T-helper 2 cell treated with Interferon-gamma antibody and Interleukin-4, amounts not matched to agents 100 ng/mL and 5 ng/mL, for 36 hours (primary cell): ENCODE results near the gene MAD2L2. TPM values are rescaled to one million over a fixed set of nuclear protein-coding genes. Genes with fewer than 3 reads are reported as not detected.

Experiments
- intact Hi-C: fragments of 100-400 bp; cut with micrococcal nuclease; formaldehyde crosslinking; loops from one replicate; pipeline ENCODE4 v1.15.1; 2023
- total RNA-seq: library from RNA; stranded (reverse); gene quantifications from 2 replicates; pipeline ENCODE4 v1.2.3, GENCODE V29; 2022

MAD2L2 gene
- total RNA-seq, 1 donor from 2014 or later, result 60.2 TPM

GRCh38 chr1:11684070-11684469 is 3.1 kb upstream of the MAD2L2 start:
- intact Hi-C loops, result loop anchor here (5.0 kb wide), 1 partner anchor 33 kb away; no protein-coding TSS in a partner anchor

GRCh38 chr1:11682799-11683198 is 1.9 kb upstream of the MAD2L2 start:
- intact Hi-C loops, result loop anchor here (5.0 kb wide), 1 partner anchor 35 kb away; no protein-coding TSS in a partner anchor

- intact Hi-C loops, result loop anchor here (5.0 kb wide), 1 partner anchor 35 kb away; no protein-coding TSS in a partner anchor
These were observed 1.4 kb upstream of the MAD2L2 start for GRCh38 chr1:11682287-11682771.

DNA sequence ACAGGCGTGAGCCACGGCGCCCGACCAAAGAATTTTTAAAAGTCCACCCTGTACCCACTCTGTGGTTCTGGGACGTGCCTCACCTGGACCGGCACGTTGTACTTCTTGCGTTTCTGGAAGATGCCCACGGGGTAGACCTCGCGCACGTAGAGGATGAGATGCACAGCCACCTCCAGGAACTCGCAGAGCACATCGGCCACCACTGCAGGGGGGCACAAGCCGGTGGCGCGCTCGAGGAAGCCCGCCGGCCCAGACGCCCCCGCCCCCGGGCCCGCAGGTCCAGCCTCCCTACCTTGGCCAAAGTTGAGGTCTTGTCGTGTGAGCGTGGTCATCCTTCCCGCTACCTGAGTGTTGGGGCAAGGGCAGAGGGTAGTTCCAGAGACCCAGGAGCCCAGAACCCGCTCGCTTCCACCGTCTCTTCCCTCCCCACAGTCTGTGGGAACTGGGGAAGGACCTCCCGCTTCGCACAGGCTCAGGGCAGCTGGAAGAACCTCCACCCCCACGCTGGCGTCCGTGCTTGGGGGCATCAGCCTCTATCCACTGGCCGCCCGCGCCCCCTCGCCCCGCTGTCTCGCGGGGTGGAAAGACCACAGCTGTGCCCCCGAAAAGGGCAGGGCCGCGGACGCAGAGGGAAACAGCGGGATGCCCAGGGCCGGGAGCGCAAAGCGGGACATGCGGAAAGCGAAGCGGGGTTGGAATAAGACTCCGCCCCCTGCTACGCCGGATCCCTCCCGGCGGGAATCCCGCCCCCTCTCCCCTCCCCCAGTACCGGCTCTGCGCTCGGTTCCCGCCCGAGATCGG is 478 bp downstream of the MAD2L2 start:
- intact Hi-C loops, result loop anchor here (1.0 to 5.0 kb wide), 5 partner anchors 16 to 123 kb away; partner anchors contain the start of genes AGTRAP, FBXO2, FBXO44 and FBXO6

GRCh38 chr1:11678442-11678841 is 2.5 kb downstream of the MAD2L2 start:
- intact Hi-C loops, result no loop called here

DNA sequence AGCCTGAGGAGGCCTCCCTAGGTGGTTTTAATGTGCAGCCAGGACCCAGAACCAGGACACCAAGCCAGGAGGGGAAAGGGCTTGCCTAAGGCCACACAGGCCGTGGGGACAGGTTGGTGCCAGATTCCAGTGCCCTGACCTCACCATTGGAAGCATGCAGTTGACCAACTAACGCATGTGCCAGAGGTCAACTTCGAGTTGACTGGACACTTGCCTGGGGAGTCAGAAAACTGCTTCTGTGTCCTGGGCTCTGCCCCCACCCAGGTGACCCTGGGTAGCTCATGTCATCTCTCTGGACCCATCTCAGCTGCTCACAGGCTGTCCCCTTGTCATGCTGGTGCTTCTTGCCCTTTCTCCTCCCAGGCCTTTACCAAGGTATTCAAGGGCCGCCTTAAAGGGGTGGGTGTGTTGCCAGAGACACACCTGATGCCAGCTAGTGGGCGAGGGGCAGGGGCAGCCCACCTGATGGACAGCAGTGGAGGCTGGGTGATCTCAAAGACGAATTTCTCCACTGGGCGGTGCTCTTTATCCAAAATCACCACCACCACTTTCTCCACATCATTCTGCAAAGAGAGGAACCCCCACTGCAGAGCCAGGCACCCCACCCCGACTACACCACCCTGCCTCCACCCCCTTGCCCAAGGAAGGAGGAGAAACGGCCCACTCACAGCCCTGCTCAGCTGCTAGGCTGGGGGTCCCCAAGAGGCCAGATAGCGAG is 4.4 kb downstream of the MAD2L2 start:
- intact Hi-C loops, result no loop called here

DNA sequence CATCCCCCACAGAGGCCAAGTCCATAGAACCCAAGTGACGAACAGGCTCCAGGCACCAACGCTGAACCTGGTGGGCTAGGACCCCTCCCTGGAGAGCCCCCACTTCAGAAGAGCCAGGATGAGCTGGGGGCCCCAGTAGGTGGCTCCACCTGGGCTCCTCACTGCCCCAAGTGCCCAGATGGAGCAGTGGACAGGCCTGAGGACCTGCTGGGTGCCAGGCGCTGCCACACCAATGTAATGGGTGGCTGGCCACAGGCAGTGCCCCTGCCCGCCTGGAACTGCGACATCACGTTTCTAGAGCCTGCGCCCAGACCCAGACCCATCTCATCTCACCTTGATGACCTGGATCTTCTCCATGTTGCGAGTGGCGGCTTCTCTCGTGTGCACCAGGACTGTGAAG is 5.6 kb downstream of the MAD2L2 start:
- intact Hi-C loops, result no loop called here

DNA sequence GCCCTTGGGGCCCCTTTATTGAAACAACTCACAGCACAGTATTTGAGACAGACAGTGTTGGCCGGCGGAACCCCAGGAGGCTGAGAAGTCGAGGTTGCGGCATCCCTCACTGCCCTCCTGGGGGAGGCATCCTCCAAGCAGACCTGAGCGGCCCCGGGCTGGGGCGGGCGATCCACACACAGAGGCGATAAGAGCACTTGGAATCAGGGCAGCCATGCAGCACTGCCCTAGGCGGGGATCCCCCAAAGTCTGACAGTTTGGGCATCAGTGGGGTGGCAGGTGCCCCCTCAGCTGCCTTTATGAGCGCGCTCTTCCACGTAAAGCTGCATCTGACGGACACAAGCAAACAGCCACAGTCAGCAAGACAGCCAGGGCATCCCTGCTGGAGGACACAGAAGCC is 6.5 kb downstream of the MAD2L2 start:
- intact Hi-C loops, result no loop called here

DNA sequence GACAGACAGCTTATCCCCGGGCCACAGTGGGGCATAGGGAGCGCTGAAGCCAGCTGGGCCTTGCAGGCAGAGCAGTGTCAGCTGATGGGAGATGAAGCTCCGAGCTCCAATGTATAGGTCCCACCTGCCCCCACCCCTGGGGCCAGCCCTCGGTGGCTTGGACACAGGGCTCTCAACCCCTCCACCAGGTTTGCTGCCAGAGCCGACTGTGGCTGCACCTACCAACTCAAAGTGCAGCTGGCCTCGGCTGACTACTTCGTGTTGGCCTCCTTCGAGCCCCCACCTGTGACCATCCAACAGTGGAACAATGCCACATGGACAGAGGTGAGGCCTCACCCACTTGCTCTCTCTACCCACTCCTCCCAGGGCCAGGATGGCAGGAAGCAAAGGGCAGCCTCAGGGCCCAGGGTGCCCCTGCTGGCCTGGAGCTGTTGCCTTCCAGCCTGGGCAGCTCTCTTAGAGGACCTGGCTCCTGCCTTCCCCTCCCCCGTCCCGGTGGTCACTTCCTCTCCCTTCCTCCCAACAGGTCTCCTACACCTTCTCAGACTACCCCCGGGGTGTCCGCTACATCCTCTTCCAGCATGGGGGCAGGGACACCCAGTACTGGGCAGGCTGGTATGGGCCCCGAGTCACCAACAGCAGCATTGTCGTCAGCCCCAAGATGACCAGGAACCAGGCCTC is 7.7 kb downstream of the MAD2L2 start:
- intact Hi-C loops, result no loop called here

GRCh38 chr1:11671544-11672286 is 9.2 kb downstream of the MAD2L2 start:
- intact Hi-C loops, result no loop called here

- intact Hi-C loops, result no loop called here
These were observed 9.8 kb downstream of the MAD2L2 start for GRCh38 chr1:11671205-11671543.

- intact Hi-C loops, result no loop called here
These were observed 10.2 kb downstream of the MAD2L2 start for GRCh38 chr1:11670747-11671146.

DNA sequence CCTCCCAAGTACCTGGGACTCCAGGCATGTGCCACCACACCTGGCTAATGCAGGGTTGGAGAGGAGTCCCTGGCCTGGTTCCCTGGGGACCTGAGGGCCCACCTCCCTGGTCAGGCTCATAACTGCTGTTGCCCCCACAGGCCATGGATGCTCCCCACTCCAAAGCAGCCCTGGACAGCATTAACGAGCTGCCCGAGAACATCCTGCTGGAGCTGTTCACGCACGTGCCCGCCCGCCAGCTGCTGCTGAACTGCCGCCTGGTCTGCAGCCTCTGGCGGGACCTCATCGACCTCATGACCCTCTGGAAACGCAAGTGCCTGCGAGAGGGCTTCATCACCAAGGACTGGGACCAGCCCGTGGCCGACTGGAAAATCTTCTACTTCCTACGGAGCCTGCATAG is 12.4 kb downstream of the MAD2L2 start:
- intact Hi-C loops, result no loop called here

- intact Hi-C loops, result loop anchor here (1.0 kb wide), 3 partner anchors 14 to 55 kb away; partner anchors contain the start of gene MAD2L2
These were observed 16.4 kb downstream of the MAD2L2 start for GRCh38 chr1:11664336-11665065.

DNA sequence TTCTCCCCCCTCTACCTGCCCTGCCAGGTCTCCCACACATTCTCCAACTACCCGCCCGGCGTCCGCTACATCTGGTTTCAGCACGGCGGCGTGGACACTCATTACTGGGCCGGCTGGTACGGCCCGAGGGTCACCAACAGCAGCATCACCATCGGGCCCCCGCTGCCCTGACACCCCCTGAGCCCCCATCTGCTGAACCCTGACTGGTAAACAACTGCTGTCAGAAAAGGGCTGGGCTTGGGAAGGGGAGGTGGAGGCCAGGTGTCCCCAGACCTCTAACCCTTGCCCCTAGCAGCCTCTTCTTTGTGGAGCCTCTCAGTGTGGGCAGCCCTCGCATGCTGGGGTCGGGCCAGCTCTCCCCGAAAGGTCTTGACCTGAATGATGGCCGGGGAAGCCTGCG is 19.8 kb downstream of the MAD2L2 start:
- intact Hi-C loops, result no loop called here

- intact Hi-C loops, result no loop called here
These were observed 21.2 kb downstream of the MAD2L2 start for GRCh38 chr1:11659748-11660147.

DNA sequence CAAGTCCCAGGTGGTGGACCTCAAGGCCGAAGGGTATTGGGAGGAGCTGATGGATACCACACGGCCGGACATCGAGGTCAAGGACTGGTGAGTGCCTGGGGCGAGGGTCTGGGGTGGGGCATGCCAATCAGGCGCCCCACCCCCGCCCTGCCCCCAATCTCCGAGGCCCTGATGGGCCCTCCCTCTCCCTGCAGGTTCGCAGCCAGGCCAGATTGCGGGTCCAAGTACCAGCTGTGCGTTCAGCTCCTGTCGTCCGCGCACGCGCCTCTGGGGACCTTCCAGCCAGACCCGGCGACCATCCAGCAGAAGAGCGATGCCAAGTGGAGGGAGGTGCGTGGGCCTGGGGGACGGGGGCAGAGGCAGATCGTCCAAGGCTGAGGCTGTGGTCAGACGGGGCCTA is 22.4 kb downstream of the MAD2L2 start:
- intact Hi-C loops, result no loop called here

GRCh38 chr1:11657654-11658053 is 23.3 kb downstream of the MAD2L2 start:
- intact Hi-C loops, result no loop called here

GRCh38 chr1:11654939-11655808 is 25.8 kb downstream of the MAD2L2 start:
- intact Hi-C loops, result loop anchor here (1.0 to 5.0 kb wide), 3 partner anchors 26 to 252 kb away; partner anchors contain the start of gene MAD2L2
